B cell (primary cell): Measurements from ENCODE around the gene FMN1. TPM values are rescaled to one million over a fixed set of nuclear protein-coding genes. Genes with fewer than 3 reads are reported as not detected.

Source experiments
- ATAC-seq: fragments of 200-7000 bp; cut with Tn5 transposase; one replicate; pipeline ENCODE4 v1.10.0; 2021; ENCODE audit warnings: low read depth, mild to moderate bottlenecking, moderate number of reproducible peaks, moderate library complexity
- CTCF ChIA-PET: fragments of 350-600 bp; sonication (Branson Sonifier 250); formaldehyde crosslinking; loops from one replicate; lab custom pipeline; 2021; ENCODE audit warnings: antibody characterized with exemption, inconsistent platforms; lab: Charles Lee
- POLR2A ChIA-PET: fragments of 350-600 bp; sonication (Branson Sonifier 250); formaldehyde crosslinking; loops from one replicate; lab custom pipeline; 2021; ENCODE audit warnings: antibody characterized with exemption; lab: Charles Lee
- DNase-seq: peaks from one replicate; pipeline ENCODE4 v3.0.0; 2013
- H2AFZ ChIP-seq: 2 replicates; pipeline ENCODE4 v1.6.1; 2012; ENCODE audit warnings: mild to moderate bottlenecking, low read depth, low read length; ENCODE audit not compliant: insufficient read depth, poor library complexity, severe bottlenecking
- H3K27ac ChIP-seq, 2 donors: 1 replicate in 1 of 2; 2 replicates in 1 of 2; pipeline ENCODE4 v1.5.1; 2012 to 2013; ENCODE audit warnings: low read length in 2 of 2, mild to moderate bottlenecking in 2 of 2, moderate library complexity in 1 of 2
- H3K27me3 ChIP-seq, 4 experiments: fragments of 200-600 bp in 1 of 4; sonication (generic) in 1 of 4; replicated peaks in 1 of 4; 1 replicate in 2 of 4; 2 replicates in 2 of 4; pipeline versions ENCODE4 v1.6.1 to v1.7.0; 2013 to 2016; ENCODE audit warnings: low read length in 3 of 4, mild to moderate bottlenecking in 2 of 4, mixed read lengths in 1 of 4, moderate library complexity in 1 of 4; ENCODE audit not compliant: insufficient read depth in 4 of 4, control insufficient read depth in 3 of 4; ENCODE audit errors: control extremely low read depth in 1 of 4
- H3K36me3 ChIP-seq, 2 experiments: replicated peaks in 1 of 2; 1 replicate in 1 of 2; 2 replicates in 1 of 2; pipeline versions ENCODE4 v1.6.1 to v1.7.1; 2013; ENCODE audit warnings: low read length in 1 of 2; ENCODE audit not compliant: insufficient read depth in 2 of 2, control insufficient read depth in 1 of 2; ENCODE audit errors: control extremely low read depth in 1 of 2, extremely low read depth in 1 of 2
- H3K4me1 ChIP-seq, 2 donors: fragments of 200-600 bp in 1 of 2; sonication (generic) in 1 of 2; 1 replicate in 1 of 2; 2 replicates in 1 of 2; pipeline versions ENCODE4 v1.5.1 to v1.6.1; 2013 to 2017; ENCODE audit warnings: low read length in 2 of 2; ENCODE audit not compliant: control insufficient read depth in 2 of 2, insufficient read depth in 2 of 2
- H3K4me2 ChIP-seq: replicated peaks from 2 replicates; pipeline ENCODE3; 2012; ENCODE audit warnings: mild to moderate bottlenecking, low read depth, low read length; ENCODE audit not compliant: poor library complexity, severe bottlenecking
- H3K4me3 ChIP-seq, 5 experiments: fragments of 200-600 bp in 1 of 5; sonication (generic) in 1 of 5; 1 replicate in 3 of 5; 2 replicates in 2 of 5; pipeline versions ENCODE4 v1.5.1 to v1.7.0; 2011 to 2016; ENCODE audit warnings: low read length in 4 of 5, mild to moderate bottlenecking in 4 of 5, low read depth in 2 of 5, control low read depth in 1 of 5, moderate library complexity in 1 of 5; ENCODE audit not compliant: insufficient read depth in 1 of 5; ENCODE audit errors: control extremely low read depth in 1 of 5, extremely low read depth in 1 of 5
- H3K79me2 ChIP-seq: fragments of 200-600 bp; sonication (generic); one replicate; pipeline ENCODE4 v1.6.0; 2016; ENCODE audit warnings: low read length; ENCODE audit not compliant: control insufficient read depth, insufficient read depth
- H3K9ac ChIP-seq: fragments of 200-600 bp; sonication (generic); 2 replicates; pipeline ENCODE4 v1.6.1; 2017; ENCODE audit warnings: mild to moderate bottlenecking, low read length, moderate library complexity
- H3K9me3 ChIP-seq, 3 donors: one replicate each; pipeline versions ENCODE4 v1.6.1 to v1.7.1; 2013; ENCODE audit warnings: low read length in 2 of 3; ENCODE audit not compliant: control insufficient read depth in 2 of 3, insufficient read depth in 1 of 3; ENCODE audit errors: control extremely low read depth in 1 of 3
- H4K20me1 ChIP-seq: 2 replicates; pipeline ENCODE4 v1.6.0; 2012; ENCODE audit warnings: mild to moderate bottlenecking, low read length; ENCODE audit not compliant: insufficient read depth, control insufficient read depth, poor library complexity, severe bottlenecking
- H3K27ac Mint-ChIP-seq: one replicate; pipeline ENCODE4 v1.8.0; 2021; ENCODE audit warnings: mixed read lengths
- H3K27me3 Mint-ChIP-seq: one replicate; pipeline ENCODE4 v1.8.0; 2021; ENCODE audit warnings: mixed read lengths
- H3K4me1 Mint-ChIP-seq: one replicate; pipeline ENCODE4 v1.8.0; 2021; ENCODE audit warnings: mixed read lengths
- H3K4me3 Mint-ChIP-seq: one replicate; pipeline ENCODE4 v1.8.0; 2021; ENCODE audit warnings: mixed read lengths
- H3K9me3 Mint-ChIP-seq: one replicate; pipeline ENCODE4 v1.8.0; 2022; ENCODE audit warnings: mixed read lengths; ENCODE audit not compliant: insufficient read depth
- EZH2 ChIP-seq: IDR thresholded peaks from 2 replicates; pipeline ENCODE4 v1.6.1; 2012; ENCODE audit warnings: borderline replicate concordance, low read depth, mild to moderate bottlenecking, moderate library complexity, low read length; ENCODE audit not compliant: insufficient read depth, poor library complexity, severe bottlenecking
- WGBS: methylation state at CpG from one replicate; pipeline ENCODE4 v1.1.5; 2013; ENCODE audit warnings: missing lambda C conversion rate; ENCODE audit not compliant: insufficient coverage; 5-methylcytosine and 5-hydroxymethylcytosine counted together
- intact Hi-C: fragments of 100-400 bp; cut with micrococcal nuclease; formaldehyde crosslinking; loops from one replicate; pipeline ENCODE4 v1.10.0; 2022
- polyA plus RNA-seq: library from polyadenylated mRNA; depleted of rRNA; stranded (reverse); fragments of >200 nt; gene quantifications from 2 replicates; pipeline ENCODE4 v1.2.3, GENCODE V29; 2012
- total RNA-seq, 2 donors: library from RNA; stranded (reverse); fragments of 120-200 nt in 1 of 2; gene quantifications; 1 replicate in 1 of 2; 2 replicates in 1 of 2; pipeline versions ENCODE4 v1.2.3 to v1.2.4, GENCODE V29; 2013 to 2022
- TF ChIP-seq, protein P1 (sequence below): fragments of 200-600 bp; IDR thresholded peaks from one replicate; pipeline ENCODE4 v1.8.0; 2022; ENCODE audit warnings: antibody characterized with exemption, mild to moderate bottlenecking

FMN1 gene
- total and polyA plus RNA-seq, 2 donors (not counting 1 experiment from before 2014, with no cell fraction given): 0.21 to 0.96 TPM

DNA sequence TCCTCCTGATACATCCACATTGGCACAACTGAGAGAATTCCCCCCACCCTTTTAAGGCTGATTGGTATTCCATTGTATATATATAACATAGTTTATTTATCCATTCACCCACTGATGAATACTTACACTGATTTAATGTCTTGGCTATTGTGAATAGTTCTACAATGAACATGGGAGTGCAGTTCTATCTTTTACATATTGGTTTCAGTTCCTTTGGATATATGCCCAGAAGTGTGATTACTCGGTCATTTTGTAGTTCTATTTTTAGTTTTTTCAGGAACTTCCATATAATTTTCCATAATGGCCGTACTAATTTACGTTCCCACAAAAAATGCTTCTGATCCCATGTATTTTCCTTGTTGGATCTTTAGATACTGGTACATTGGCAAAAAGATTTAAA lies 135.3 kb downstream of the FMN1 start:
- DNase-seq (no peak), ATAC-seq (no peak)
- H3K4me1 ChIP-seq: no peaks in the 10 kb centered on the region
- no peak overlapping the region for H3K9ac ChIP-seq
- ChIA-PET CTCF (no interaction called here), POLR2A (no interaction called here)
- no peaks in the 10 kb centered on the region for H3K4me1 Mint-ChIP-seq
- no CpG with 5 or more reads among the region's 3 CpGs for WGBS
- H3K4me3 Mint-ChIP-seq: no peak overlapping the region
- TF ChIP-seq EZH2: no peak
- TF ChIP-seq, protein P1, sequence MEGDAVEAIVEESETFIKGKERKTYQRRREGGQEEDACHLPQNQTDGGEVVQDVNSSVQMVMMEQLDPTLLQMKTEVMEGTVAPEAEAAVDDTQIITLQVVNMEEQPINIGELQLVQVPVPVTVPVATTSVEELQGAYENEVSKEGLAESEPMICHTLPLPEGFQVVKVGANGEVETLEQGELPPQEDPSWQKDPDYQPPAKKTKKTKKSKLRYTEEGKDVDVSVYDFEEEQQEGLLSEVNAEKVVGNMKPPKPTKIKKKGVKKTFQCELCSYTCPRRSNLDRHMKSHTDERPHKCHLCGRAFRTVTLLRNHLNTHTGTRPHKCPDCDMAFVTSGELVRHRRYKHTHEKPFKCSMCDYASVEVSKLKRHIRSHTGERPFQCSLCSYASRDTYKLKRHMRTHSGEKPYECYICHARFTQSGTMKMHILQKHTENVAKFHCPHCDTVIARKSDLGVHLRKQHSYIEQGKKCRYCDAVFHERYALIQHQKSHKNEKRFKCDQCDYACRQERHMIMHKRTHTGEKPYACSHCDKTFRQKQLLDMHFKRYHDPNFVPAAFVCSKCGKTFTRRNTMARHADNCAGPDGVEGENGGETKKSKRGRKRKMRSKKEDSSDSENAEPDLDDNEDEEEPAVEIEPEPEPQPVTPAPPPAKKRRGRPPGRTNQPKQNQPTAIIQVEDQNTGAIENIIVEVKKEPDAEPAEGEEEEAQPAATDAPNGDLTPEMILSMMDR: no peak
- no peaks in the 10 kb centered on the region for H3K36me3 ChIP-seq
- H2AFZ ChIP-seq: no peak overlapping the region
- H3K9me3 Mint-ChIP-seq: no peaks in the 10 kb centered on the region
- H3K27me3 ChIP-seq: no peaks in the 10 kb centered on the region
- no peak overlapping the region for H3K27ac Mint-ChIP-seq
- no peak overlapping the region for H3K4me2 ChIP-seq
- H3K9me3 ChIP-seq: no peaks in the 10 kb centered on the region
- intact Hi-C loops: no loop called here
- peaks cover 9% of the 10 kb centered on the region for H3K27me3 Mint-ChIP-seq
- no peaks in the 10 kb centered on the region for H3K79me2 ChIP-seq
- H3K4me3 ChIP-seq: no peak overlapping the region
- H4K20me1 ChIP-seq: no peaks in the 10 kb centered on the region
- no peak overlapping the region for H3K27ac ChIP-seq

DNA sequence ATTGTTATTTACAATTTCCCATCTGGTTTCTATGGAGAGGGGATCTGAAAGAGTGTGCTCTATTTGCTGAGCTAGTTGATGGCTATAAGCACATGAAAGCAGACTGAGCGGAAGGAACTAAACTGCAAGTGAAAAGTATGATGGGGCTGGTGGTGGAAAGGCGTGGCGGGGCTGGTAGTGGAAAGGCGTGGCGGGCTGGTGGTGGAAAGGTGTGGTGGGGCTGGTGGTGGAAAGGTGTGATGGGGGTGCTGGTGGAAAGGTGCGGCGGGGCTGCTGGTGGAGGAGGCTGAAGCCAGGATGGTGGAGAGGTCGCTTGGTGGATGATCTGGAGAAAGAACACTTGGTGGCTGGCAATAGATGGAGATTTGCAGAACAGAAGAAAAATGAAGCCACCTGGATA lies 136.7 kb downstream of the FMN1 start:
- Histone ChIP-seq H3K27ac (no peak overlapping the region), H3K9ac (no peak overlapping the region), H3K36me3 (no peaks in the 10 kb centered on the region), H3K79me2 (no peaks in the 10 kb centered on the region), H3K9me3 (peaks cover 0 to 5% (median 0%) of the 10 kb centered on the region in 3 donors), H3K4me2 (no peak overlapping the region), H3K4me1 (no peaks in the 10 kb centered on the region), H3K27me3 (no peaks in the 10 kb centered on the region), H3K4me3 (no peak overlapping the region), H4K20me1 (no peaks in the 10 kb centered on the region), H2AFZ (no peak overlapping the region)
- H3K4me3 Mint-ChIP-seq: no peak overlapping the region
- POLR2A ChIA-PET: no interaction called here
- TF ChIP-seq EZH2: no peak
- TF ChIP-seq, protein P1: no peak
- 97% methylated on average over 7 of the region's 8 CpGs for WGBS
- DNase-seq (no peak), ATAC-seq (no peak)
- CTCF ChIA-PET: no interaction called here
- H3K27ac Mint-ChIP-seq: no peak overlapping the region
- no peaks in the 10 kb centered on the region for H3K4me1 Mint-ChIP-seq
- intact Hi-C loops: no loop called here
- H3K9me3 Mint-ChIP-seq: no peaks in the 10 kb centered on the region
- H3K27me3 Mint-ChIP-seq: peaks cover 9% of the 10 kb centered on the region
